ENCODE results near the gene CMYA5. TPM values are rescaled to one million over a fixed set of nuclear protein-coding genes. Genes with fewer than 3 reads are reported as not detected.

Gene CMYA5
- total and polyA plus RNA-seq, 2 donors (not counting 3 experiments of a cell fraction or from before 2014, with no cell fraction given) = 0.04 to 0.20 TPM

DNA sequence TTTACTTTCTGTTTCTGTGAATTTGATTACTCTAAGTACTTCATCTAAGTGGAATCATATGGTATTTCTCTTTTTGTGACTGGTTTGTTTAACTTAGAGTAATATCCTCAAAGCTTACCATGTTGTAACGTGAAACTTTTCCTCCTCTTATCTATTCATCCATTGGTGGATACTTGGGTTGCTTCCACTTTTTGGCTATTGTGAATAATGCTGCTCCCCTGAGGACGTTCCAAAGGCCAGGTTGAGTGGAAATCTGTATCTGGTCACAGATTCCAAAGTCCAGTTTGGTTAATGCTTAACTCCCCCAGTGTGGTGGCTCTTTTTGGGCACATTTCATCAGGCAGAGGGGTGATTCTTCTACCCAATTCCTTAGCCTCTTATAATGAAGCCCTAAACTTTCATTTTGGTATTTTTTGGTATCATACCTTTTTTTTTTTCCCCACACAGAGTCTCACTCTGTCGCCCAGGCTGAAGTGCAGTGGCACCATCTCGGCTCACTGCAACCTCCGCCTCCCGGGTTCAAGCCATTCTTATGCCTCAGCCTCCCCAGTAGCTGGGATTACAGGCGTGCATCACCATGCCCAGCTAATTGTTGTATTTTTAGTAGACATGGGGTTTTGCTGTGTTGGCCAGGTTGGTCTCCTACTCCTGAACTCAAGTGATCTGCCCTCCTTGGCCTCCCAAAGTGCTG lies 65.4 kb downstream of the CMYA5 start:
- Histone ChIP-seq H3K9me1 (replicated peaks; ENCODE audit: control insufficient read depth, extremely low read depth, insufficient read depth, low read length) (no peaks in the 10 kb centered on the region), H2AFZ (ENCODE audit: low read depth, low read length) (no peak overlapping the region), H3K27ac (ENCODE audit: insufficient read depth, low read depth, low read length) (no peak overlapping the region), H3K27me3 (ENCODE audit: control insufficient read depth in 2 of 2, insufficient read depth in 2 of 2, low read length in 2 of 2) (peaks cover 0 to 3% of the 10 kb centered on the region in 2 experiments), H3K79me2 (ENCODE audit: control insufficient read depth, insufficient read depth, low read length) (no peaks in the 10 kb centered on the region), H3K4me3 (replicated peaks in 1 of 3; ENCODE audit: insufficient read depth in 1 of 3, low read depth in 1 of 3, low read length in 3 of 3) (no peak overlapping the region), H3K9me3 (replicated peaks; ENCODE audit: control insufficient read depth, insufficient read depth, low read length) (no peaks in the 10 kb centered on the region), H3K4me2 (ENCODE audit: insufficient read depth, low read length) (no peak overlapping the region), H3K4me1 (ENCODE audit: control insufficient read depth, extremely low read depth, insufficient read depth, low read length) (no peaks in the 10 kb centered on the region), H4K20me1 (replicated peaks; ENCODE audit: control insufficient read depth, extremely low read depth, insufficient read depth, low read length) (no peaks in the 10 kb centered on the region), H3K36me3 (ENCODE audit: control insufficient read depth in 2 of 2, extremely low read depth in 1 of 2, insufficient read depth in 2 of 2, low read length in 2 of 2) (no peaks in the 10 kb centered on the region), H3K9ac (replicated peaks; ENCODE audit: extremely low read depth, insufficient read depth, low read length) (no peak overlapping the region)
- BruUV-seq (replicated peaks) = no TSS peak
- DNase-seq (ENCODE audit: low read depth, low spot score) = no peak
- intact Hi-C loops (cut with micrococcal nuclease) (no loop called here), dilution Hi-C loops (cut with MboI; ENCODE audit: extremely low pct_ligation_motif_present, low sequenced_read_pairs) (no loop called here)
- TF ChIP-seq POLR2A (IDR thresholded peaks at IDR 0.05; ENCODE audit: low read depth, low read length) (no peak), JUN (IDR thresholded peaks at IDR 0.05; ENCODE audit: borderline replicate concordance, insufficient read depth, insufficient read length, low read depth) (no peak), EZH2 (IDR thresholded peaks at IDR 0.05; ENCODE audit: borderline replicate concordance, low read depth, low read length, severe bottlenecking) (no peak), FOS (IDR thresholded peaks at IDR 0.05; ENCODE audit: borderline replicate concordance, insufficient read depth, low read length) (no peak), MYC (IDR thresholded peaks at IDR 0.05; ENCODE audit: low read depth, low read length) (no peak), POLR2AphosphoS5 (IDR thresholded peaks at IDR 0.05; ENCODE audit: insufficient read depth, low read depth, low read length) (no peak), GATA2 (IDR thresholded peaks at IDR 0.05; ENCODE audit: insufficient read depth, insufficient read length, low read depth, low read length) (no peak)
- TF ChIP-seq, protein P1, sequence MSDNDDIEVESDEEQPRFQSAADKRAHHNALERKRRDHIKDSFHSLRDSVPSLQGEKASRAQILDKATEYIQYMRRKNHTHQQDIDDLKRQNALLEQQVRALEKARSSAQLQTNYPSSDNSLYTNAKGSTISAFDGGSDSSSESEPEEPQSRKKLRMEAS (IDR thresholded peaks at IDR 0.05; ENCODE audit: insufficient read depth, insufficient read length) = no peak
- TF ChIP-seq, protein P2, sequence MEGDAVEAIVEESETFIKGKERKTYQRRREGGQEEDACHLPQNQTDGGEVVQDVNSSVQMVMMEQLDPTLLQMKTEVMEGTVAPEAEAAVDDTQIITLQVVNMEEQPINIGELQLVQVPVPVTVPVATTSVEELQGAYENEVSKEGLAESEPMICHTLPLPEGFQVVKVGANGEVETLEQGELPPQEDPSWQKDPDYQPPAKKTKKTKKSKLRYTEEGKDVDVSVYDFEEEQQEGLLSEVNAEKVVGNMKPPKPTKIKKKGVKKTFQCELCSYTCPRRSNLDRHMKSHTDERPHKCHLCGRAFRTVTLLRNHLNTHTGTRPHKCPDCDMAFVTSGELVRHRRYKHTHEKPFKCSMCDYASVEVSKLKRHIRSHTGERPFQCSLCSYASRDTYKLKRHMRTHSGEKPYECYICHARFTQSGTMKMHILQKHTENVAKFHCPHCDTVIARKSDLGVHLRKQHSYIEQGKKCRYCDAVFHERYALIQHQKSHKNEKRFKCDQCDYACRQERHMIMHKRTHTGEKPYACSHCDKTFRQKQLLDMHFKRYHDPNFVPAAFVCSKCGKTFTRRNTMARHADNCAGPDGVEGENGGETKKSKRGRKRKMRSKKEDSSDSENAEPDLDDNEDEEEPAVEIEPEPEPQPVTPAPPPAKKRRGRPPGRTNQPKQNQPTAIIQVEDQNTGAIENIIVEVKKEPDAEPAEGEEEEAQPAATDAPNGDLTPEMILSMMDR (IDR thresholded peaks at IDR 0.05; ENCODE audit: extremely low read depth in 1 of 2, insufficient read depth in 1 of 2, low read depth in 1 of 2, low read length in 2 of 2) = no peak
- POLR2A ChIA-PET = no interaction called here
- CTCF ChIA-PET = no interaction called here
- FAIRE-seq = no peak

Measured in endothelial cell of umbilical vein (primary cell).